AG04450 (cell line): Measurements from ENCODE around the gene CRAMP1. TPM values are rescaled to one million over a fixed set of nuclear protein-coding genes. Genes with fewer than 3 reads are reported as not detected.

Experiments used
- CTCF ChIA-PET: fragments of 300-600, 350-600 bp; formaldehyde crosslinking; extraction: SDS; loops from one replicate; lab custom pipeline; 2022; ENCODE audit warnings: antibody characterized with exemption, inconsistent platforms; lab: Charles Lee
- POLR2A ChIA-PET: fragments of 350-600 bp; formaldehyde crosslinking; extraction: SDS; loops from one replicate; lab custom pipeline; 2021; ENCODE audit warnings: antibody characterized with exemption, inconsistent platforms; lab: Yijun Ruan, JAX
- DNase-seq: peaks from one replicate; pipeline ENCODE4 v3.0.0-alpha.2; 2011; ENCODE audit warnings: low read depth, low spot score
- H3K27ac ChIP-seq: one replicate; pipeline ENCODE4 v1.5.1; 2012; ENCODE audit warnings: low read depth, low read length, control low read depth
- H3K27me3 ChIP-seq: one replicate; pipeline ENCODE4 v1.6.0; 2012; ENCODE audit warnings: low read length; ENCODE audit not compliant: control insufficient read depth, insufficient read depth
- H3K4me3 ChIP-seq: 2 replicates; pipeline ENCODE4 v1.5.1; 2011; ENCODE audit warnings: mild to moderate bottlenecking, low read depth, low read length, control low read depth
- H3K9me3 ChIP-seq: 2 replicates; pipeline ENCODE4 v1.5.1; 2012; ENCODE audit warnings: low read length; ENCODE audit not compliant: control insufficient read depth, insufficient read depth
- polyA plus RNA-seq: library from polyadenylated mRNA; depleted of rRNA; stranded (reverse); fragments of >200 nt; gene quantifications from 2 replicates; pipeline ENCODE4 v1.2.3, GENCODE V29; 2011
- TF ChIP-seq, protein P1 (sequence below): IDR thresholded peaks from 2 replicates; pipeline ENCODE4 v1.5.1; 2011; ENCODE audit warnings: low read depth, low read length, control low read depth, inconsistent platforms

Gene CRAMP1
- polyA plus RNA-seq, 1 experiment = 7.8 TPM

GRCh38 chr16:1613211-1613622, 1.1 kb downstream of the CRAMP1 start:
- CTCF ChIA-PET = no interaction called here
- Histone ChIP-seq H3K27me3 (no peaks in the 10 kb centered on the region), H3K9me3 (no peaks in the 10 kb centered on the region; the same call in 1 of the 2 replicates), H3K4me3 (peak overlapping the region; percentile 85), H3K27ac (peak overlapping the region; percentile 11)
- DNase-seq = no peak
- POLR2A ChIA-PET = no interaction called here
- TF ChIP-seq, protein P1, sequence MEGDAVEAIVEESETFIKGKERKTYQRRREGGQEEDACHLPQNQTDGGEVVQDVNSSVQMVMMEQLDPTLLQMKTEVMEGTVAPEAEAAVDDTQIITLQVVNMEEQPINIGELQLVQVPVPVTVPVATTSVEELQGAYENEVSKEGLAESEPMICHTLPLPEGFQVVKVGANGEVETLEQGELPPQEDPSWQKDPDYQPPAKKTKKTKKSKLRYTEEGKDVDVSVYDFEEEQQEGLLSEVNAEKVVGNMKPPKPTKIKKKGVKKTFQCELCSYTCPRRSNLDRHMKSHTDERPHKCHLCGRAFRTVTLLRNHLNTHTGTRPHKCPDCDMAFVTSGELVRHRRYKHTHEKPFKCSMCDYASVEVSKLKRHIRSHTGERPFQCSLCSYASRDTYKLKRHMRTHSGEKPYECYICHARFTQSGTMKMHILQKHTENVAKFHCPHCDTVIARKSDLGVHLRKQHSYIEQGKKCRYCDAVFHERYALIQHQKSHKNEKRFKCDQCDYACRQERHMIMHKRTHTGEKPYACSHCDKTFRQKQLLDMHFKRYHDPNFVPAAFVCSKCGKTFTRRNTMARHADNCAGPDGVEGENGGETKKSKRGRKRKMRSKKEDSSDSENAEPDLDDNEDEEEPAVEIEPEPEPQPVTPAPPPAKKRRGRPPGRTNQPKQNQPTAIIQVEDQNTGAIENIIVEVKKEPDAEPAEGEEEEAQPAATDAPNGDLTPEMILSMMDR = no peak

DNA sequence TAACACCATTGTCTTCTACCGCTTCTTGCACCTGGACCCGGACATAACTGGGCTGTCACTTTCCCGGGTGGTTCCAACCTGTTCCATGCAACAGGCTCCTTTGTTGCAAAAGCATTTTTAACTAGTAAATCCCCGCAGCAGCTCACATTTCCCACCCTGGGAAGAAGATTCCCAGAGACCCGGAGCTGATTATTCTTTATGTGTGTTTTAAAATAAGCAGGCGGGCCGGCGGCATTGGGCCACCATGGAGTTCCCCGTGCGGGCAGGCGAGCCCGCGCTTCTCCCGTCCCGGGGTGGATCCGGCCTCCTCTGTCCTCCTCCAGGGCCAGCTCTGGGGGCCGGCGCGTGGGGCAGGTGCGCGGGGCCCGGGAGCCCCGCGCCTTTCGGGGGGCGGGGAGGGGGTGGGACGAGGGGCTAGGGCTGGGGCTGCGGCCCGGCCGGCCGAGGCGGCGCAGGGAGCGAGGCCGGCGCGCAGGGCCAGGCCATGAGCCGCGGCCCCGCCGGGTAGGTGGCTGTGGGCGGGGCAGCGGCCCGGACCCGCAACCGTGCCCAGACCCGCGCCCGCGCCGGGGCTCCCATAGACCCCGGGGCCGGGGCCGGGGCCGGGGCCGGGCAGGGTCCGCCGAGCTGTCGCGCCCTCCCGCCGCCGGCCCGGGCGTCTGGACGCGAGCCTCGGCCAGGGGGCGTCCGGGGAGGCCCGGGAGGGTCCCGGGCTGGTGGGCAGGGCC, 1.7 kb downstream of the CRAMP1 start:
- ChIA-PET POLR2A (no interaction called here), CTCF (no interaction called here)
- TF ChIP-seq, protein P1 = no peak
- Histone ChIP-seq H3K27ac (peak overlapping the region; percentile 11), H3K9me3 (no peaks in the 10 kb centered on the region; the same call in 1 of the 2 replicates), H3K27me3 (no peaks in the 10 kb centered on the region), H3K4me3 (peak overlapping the region; percentile 85)
- no peak for DNase-seq

DNA sequence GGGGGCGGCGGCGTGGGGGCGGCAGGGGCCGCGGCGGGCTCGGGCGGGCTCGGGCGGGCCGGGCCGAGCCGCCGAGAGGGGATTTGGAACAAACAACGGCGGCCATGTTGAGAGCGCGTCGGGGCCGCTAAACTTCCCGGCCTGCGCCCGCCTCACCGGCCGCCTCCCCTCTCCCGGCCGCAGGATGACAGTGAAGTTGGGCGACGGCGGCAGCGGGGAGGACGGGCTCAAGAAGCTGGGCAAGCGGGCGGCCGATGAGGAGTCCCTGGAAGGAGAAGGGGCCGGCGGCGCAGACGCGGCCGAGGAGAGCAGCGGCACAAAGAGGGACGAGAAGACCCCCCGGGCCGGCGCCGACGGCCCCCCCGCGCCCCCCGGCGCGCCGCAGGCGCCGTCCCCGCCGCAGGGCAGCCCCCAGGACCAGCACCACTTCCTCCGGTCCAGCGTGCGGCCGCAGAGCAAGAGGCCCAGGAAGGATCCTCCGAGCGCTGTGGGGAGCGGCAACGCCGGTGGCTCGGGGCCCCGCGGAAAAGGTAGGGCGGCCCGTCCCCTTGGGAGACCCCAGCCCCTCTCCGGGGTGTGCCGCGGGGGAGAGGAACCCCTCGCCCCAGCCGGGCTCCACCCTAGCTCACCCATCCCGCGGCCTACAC, 2.4 kb downstream of the CRAMP1 start:
- ChIA-PET POLR2A (no interaction called here), CTCF (no interaction called here)

GRCh38 chr16:1615761-1616160, 3.6 kb downstream of the CRAMP1 start:
- CTCF ChIA-PET = interaction anchor here (0.8 kb wide), 1 partner anchor 90 kb away, joined by 3 read pairs; no protein-coding TSS in a partner anchor
- POLR2A ChIA-PET = no interaction called here
- Histone ChIP-seq H3K9me3 (no peaks in the 10 kb centered on the region; the same call in 1 of the 2 replicates), H3K27me3 (no peaks in the 10 kb centered on the region), H3K4me3 (peak overlapping the region; percentile 85), H3K27ac (no peak overlapping the region)
- peak; percentile 15 for DNase-seq
- TF ChIP-seq, protein P1 = no peak

More for the DNA sequence above, 2.4 kb downstream of the CRAMP1 start:
- H3K9me3 ChIP-seq = no peaks in the 10 kb centered on the region; the same call in 1 of the 2 replicates
- TF ChIP-seq, protein P1 = no peak
- H3K27me3 ChIP-seq = no peaks in the 10 kb centered on the region
- peak overlapping the region; percentile 52 for H3K27ac ChIP-seq
- H3K4me3 ChIP-seq = peak overlapping the region; percentile 85
- DNase-seq = no peak

DNA sequence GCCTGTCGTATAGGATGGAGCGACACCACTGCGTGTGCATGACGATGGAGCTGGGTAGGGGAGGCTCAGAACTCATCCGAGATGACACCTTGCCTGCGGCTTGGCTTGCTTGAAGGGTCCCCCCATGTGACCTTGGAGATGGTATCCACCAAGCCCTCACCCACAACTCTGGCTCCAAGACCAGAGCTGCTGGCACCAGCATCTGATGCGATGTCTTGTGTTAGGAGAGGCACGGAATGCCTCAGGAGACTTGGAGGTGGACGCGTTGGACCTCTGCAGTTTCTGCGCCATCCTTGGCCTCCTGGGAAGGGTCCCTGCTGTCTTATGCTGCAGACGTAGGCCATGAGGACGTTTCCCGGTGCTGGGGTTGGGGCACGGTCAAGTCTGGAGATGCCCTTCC, 7.8 kb downstream of the CRAMP1 start:
- Histone ChIP-seq H3K27ac (no peak overlapping the region), H3K27me3 (no peaks in the 10 kb centered on the region), H3K4me3 (no peak overlapping the region), H3K9me3 (no peaks in the 10 kb centered on the region)
- TF ChIP-seq, protein P1 = no peak
- no peak for DNase-seq
- ChIA-PET POLR2A (no interaction called here), CTCF (interaction anchor here (1.4 kb wide), 1 partner anchor 86 kb away, joined by 4 read pairs; the partner anchor contains the start of gene MAPK8IP3)
